Choroid plexus epithelial cell (primary cell): Measurements from ENCODE around the gene ALKBH5.

ENCODE experiments used
- DNase-seq: peaks from one replicate; pipeline ENCODE4 v3.0.0-alpha.2; 2010; ENCODE audit warnings: low read depth
- H3K4me3 ChIP-seq: 2 replicates; pipeline ENCODE4 v1.5.1; 2011; ENCODE audit warnings: low read depth, mild to moderate bottlenecking, control low read depth, low read length, moderate library complexity
- TF ChIP-seq, protein P1 (sequence below): conservative IDR thresholded peaks from 2 replicates; pipeline ENCODE4 v1.5.1; 2011; ENCODE audit warnings: low read depth, mild to moderate bottlenecking, control low read depth, inconsistent platforms, low read length, moderate library complexity

ALKBH5 gene

DNA sequence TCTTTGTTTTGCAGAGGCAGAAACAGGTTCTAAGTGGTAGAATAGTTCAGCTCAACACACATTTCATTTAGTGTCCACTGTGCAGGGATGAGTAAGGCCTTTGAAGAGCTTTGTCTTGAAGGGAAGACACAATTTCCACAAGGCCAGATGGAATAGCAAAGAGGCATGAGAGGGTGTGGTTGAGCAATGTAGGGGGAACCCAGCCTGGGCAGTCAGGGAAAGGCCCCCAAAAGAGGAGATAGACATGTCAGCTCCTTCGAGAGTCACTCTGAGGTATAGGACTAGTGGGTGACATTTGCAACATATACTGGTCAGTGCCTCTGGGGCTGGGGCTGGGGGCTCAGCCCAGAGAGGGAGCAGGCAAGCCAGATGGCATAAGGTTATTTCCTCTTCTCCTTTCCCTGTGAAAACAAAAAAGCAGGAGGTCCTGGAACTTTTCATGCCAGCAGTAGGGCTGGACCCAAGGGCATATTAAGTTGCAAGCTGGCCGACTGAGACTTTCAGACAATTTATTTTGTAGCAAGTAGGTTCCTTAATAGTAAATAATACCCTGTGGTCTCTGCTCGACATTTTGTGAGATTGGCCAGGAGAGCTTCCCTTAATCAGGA is 7.1 kb downstream of the ALKBH5 start:
- H3K4me3 ChIP-seq = no peak overlapping the region
- TF ChIP-seq, protein P1, sequence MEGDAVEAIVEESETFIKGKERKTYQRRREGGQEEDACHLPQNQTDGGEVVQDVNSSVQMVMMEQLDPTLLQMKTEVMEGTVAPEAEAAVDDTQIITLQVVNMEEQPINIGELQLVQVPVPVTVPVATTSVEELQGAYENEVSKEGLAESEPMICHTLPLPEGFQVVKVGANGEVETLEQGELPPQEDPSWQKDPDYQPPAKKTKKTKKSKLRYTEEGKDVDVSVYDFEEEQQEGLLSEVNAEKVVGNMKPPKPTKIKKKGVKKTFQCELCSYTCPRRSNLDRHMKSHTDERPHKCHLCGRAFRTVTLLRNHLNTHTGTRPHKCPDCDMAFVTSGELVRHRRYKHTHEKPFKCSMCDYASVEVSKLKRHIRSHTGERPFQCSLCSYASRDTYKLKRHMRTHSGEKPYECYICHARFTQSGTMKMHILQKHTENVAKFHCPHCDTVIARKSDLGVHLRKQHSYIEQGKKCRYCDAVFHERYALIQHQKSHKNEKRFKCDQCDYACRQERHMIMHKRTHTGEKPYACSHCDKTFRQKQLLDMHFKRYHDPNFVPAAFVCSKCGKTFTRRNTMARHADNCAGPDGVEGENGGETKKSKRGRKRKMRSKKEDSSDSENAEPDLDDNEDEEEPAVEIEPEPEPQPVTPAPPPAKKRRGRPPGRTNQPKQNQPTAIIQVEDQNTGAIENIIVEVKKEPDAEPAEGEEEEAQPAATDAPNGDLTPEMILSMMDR = no peak
- DNase-seq = no peak

DNA sequence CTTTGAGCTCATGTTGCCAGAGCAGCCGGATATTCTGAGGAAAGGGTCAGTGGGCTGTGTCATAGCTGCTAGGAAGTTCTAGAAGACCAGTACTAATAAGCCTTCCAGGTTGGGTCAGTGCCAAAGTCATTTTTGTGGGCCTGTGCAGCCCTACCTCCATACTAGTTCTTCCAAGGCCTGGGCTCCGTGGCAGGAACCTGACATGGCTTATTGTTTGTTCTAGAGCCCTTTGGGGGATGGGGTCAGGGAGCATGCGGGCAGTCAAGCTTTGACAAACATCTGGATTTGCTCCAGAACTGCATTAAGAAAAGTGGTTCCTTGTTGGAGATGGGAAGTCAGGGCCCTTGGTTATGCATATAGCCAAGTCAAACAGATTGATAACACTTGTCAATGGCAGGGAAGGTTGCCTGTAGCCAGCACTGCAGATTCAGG is 7.6 kb downstream of the ALKBH5 start:
- peak; percentile 33 for DNase-seq
- TF ChIP-seq, protein P1 = no peak
- H3K4me3 ChIP-seq = no peak overlapping the region

DNA sequence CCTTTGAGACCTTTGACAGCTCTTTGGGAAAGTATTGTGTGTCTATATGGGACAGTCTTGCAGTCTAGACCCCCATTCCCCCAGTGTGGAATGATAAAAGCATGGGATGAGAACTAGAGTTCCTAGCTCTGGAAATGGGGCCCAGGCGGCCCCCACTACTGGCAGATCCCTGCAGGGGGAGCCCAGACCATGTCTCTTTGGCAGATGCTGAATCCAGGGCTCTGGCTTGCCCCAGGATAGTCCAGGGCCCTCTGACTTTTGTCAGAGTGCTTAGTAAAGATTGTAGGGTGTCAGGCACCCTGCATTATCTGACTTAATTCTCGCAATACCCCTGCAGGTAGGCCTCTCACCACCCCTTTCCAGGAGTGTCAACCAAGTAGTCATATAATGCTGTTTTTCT is 8.3 kb downstream of the ALKBH5 start:
- TF ChIP-seq, protein P1 = peak; percentile 57
- no peak overlapping the region for H3K4me3 ChIP-seq
- no peak for DNase-seq

DNA sequence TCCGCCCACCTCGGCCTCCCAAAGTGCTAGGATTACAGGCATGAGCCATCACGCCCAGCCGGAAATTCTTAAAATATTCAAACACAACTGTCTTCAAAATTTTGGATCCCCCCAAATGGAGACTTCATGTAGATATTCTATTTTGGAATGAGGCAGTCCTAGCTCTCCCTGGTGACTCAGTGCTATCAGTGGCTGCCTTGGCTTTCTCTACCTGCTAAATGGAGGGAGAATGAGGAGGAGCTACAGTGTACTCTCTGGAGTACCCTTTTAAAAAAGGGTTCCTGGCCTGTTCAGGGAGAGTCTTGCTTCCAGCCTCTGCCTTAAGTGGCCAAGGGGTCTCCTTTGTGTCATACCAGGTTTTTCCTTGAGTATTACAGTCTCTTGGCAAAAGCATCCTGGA is 10.8 kb downstream of the ALKBH5 start:
- DNase-seq = no peak
- TF ChIP-seq, protein P1 = no peak
- H3K4me3 ChIP-seq = no peak overlapping the region

DNA sequence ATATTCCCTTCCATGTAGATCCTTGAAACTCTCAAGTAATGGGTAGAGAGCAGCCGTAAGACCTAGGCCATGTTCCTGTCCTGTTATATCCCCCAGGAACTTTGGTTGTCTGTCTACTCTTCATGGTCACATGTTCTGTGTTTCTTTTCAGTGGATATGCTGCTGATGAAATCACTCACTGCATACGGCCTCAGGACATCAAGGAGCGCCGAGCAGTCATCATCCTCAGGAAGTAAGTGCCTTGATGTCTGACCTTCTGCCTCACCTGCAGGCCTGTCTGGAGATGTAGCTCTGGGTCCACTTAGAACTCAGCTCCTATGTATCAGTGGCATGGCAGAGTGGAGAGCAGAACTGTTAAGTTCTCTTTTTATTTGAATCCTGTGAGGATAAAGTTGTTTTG is 11.2 kb downstream of the ALKBH5 start:
- no peak for DNase-seq
- H3K4me3 ChIP-seq = no peak overlapping the region
- TF ChIP-seq, protein P1 = no peak

DNA sequence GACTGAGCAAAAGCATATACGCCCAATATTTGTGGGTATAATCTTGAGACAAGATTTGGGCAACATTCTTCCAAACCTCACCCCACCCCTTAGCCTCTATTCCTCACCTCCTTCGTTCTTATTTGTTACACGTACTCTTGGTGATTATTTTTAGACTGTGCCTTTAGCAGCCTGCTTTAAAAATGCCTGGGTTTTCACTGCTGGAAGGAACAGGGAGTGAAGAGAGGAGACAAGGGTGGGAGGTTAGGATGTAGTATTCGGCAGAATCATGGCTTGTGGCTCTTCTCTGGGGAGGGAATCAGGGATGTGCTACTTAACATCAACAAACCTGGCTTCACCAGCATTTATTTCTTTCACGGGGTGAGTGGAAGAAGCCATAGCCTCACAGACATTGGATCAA is 11.6 kb downstream of the ALKBH5 start:
- H3K4me3 ChIP-seq = no peak overlapping the region
- TF ChIP-seq, protein P1 = no peak
- DNase-seq = no peak

DNA sequence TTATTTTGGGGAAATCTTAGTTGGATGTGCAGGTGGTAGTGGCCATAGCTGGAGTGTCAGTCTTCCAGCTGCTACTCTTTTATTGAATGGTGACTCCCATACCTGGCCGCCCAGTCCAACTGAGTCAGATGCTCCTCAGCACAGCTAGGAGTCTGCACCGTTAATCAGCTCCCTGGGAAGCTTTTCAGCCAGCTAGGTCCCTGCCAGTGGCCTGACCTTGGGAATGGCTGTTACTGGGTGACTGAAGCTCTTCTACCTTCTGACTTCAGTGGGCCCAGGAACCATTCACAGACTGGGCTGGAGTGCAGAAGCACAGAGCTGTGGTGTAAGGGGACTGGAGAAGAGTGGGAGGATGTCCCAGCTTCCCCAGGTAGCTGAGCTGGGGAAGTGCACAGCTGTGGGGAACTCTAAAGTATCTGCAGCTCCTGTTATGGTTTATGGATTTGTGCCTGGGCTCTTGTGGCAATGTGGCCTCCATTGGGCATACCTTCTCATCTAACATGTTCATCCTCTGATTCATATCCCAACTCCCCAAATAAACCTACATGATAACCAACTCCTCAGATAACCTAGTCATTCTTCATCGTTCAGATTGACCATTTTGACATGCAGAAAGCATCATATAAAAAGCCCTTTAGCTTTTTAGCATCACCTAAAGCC is 14.0 kb downstream of the ALKBH5 start:
- no peak overlapping the region for H3K4me3 ChIP-seq
- DNase-seq = no peak
- TF ChIP-seq, protein P1 = no peak
